ENCODE results near the gene SRBD1. TPM values are rescaled to one million over a fixed set of nuclear protein-coding genes. Genes with fewer than 3 reads are reported as not detected.

The SRBD1 gene
- total RNA-seq, 1 donor from 2014 or later: 18.0 TPM

DNA sequence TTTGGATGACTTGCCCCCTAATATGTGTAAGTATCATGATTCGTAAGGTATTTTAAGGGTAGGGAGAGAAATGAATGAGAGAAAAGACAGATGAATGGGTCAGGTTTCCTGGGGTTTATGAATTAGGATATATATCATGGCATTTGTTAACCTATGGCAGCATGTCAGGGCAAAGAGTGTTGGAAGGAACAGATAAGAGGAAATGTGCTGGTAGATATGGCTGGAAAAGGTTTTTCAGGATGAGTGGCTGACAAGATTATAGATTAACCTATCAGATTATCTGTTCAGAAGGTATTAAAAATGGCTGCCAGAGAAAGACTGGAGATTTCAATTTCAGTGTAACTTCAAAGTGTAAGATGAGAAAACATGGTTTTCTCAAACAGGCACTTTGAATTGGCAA is 67.8 kb downstream of the SRBD1 start:
- DNase-seq: no peak

DNA sequence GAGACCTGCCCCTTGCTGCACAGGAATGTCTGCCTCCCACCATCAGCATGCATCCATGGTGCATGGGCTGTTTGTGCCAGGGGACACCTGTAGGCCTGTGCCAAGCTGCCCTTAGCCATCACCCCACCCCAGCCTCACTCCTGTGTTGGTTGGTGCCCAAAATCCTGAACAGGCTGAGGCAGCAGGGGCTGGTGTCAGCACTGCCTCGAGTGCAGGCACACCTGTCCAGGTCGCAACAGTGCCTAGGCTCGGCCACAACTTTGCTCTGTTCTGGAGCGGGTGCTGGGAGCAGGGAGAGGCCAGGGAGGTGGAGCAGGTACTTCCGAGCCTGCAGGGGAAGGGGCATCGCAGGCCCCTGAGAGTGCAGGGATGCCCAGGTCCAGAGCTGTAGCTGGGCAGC is 69.1 kb downstream of the SRBD1 start:
- DNase-seq: no peak

DNA sequence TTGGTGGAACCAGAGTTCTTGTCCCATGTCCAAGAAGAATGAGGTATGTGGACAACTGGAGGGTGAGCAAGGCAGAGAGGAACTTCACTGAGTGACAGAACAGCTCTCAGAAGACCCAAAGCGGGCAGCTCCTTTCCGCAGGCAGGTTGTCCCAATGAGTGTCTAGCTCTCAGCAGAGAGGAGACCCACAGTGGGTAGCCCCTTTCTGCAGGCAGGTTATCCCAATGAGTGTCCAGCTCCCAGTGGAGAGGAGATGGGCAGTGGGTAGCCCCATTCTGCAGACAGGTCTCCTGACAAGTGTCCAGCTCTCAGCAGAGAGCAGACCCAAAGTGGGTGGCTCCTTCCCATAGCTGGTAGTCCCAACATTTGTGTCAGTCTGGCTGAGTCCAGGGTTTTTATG is 69.6 kb downstream of the SRBD1 start:
- no peak for DNase-seq

DNA sequence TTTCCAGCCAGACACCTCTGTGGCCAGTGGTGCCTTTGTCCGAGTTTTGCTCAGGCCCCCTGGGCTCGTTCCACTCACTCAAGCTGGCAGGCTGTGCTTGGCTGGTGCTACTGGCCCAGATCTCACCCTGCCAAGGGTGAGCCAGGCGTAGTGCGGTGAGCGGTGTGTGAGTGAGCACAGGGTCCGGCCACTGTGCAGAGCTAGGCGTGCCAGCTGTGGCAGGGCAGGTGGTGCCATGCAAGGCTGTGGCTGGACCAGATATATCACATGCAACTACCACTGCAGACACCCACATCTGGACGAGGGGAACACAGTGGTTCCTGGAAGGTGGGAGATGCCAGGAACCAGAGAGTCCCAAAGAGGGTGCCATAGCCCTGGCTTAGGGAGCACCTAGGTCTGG is 70.1 kb downstream of the SRBD1 start:
- DNase-seq: no peak

DNA sequence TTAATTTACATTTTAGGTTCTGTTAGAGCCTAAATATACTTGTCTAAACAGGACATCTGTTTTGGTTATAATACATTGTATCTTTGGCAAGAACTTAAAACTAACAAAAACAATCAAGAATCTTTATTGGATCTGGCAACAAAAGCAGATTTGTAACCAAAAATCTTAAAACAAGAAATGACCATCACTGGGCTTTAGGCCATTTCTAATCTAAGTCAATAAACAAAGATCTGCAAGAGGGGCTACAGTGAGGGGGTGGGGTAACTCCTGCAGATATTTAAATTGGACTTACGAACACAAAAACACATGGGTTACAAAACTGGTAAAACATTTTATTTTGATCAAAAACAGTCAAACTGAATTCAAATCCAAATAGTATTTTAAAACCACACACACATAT is 77.3 kb downstream of the SRBD1 start:
- DNase-seq: no peak

DNA sequence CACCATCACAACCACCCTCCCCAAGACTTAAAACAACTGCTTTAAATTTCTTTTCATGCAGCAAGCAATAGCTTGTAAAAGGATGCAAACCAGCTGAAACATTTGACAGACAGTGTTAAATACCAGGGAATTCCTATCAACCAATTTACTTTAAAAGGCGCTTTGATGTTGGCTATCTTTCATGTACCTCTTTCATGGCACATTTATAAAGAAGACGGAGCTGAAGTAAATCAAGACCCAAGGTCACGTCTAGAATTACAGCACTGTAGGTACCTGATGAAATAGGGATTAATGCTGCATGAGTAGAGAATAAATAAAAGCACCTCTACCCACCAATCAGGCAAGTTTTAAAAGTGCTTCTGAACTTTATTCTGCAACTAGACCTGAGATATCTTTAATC is 78.9 kb downstream of the SRBD1 start:
- DNase-seq: no peak

DNA sequence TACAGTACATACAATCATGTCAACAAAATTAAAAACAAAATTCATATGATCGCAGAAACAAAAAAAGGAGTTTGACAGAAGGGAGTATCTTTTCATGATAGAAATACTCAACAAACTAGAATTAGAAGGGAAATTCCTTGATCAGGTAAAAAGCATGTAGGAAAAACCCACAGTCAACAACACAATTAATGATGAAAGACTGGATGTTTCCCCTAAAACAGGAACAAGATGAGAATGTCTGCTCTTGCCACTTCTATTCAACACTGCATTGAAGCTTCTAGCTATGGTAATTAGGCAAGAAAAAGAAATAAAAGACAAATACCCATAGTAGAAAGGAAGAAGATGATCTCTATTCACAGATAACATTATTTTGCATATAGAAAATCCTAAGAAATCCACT is 87.1 kb downstream of the SRBD1 start:
- no peak for DNase-seq

DNA sequence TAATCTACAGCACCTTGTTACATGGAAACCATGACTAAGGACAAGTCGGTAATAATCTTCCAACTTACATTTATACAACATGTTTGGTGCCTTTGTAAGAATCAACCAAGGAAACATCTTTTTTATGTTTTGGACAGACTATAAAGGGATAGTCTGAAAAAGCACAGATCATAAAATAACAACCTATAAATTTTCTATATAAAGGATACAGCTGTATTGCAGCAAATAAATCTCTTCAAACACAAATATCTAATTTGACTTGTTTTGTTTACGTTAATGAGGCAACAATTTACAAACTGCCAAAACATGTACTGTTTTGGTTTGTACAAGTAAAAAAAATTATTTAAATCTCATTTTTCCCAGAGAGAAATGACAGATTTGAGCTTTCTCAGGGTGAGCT is 92.5 kb downstream of the SRBD1 start:
- no peak for DNase-seq

DNA sequence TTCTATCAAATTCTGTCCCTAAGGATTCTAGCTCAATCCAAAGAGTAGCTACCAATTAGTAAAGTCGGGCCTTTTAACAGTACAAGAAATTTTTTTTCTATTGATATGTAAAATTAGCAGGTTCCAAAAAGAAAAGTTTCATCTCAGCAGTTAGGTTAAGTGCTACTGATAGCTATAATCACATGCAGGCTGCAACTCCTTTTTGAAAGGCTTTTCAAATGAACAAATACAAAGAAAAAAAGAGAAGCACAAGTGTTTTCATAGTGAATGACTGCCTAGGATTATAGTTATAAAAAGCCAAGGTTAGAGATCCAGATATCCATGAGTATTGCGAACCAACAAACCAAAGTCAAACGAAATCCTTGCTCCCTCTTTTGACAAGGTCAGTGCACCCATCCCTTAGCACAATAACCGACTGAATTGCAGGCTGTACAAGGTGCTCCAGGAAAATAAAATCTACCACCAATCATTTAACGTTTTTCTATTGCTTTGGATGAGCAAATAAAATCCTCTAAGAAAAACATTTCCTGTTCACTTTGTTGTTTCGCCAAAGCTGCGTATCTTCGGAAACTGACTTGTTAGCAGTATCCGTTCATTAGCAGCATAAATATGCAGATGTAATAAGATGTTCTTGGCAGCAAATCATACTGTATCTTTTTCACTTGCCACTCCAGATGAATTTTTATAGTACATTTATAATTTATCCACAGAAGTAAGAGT is 100.2 kb downstream of the SRBD1 start:
- peak; percentile 50 for DNase-seq

DNA sequence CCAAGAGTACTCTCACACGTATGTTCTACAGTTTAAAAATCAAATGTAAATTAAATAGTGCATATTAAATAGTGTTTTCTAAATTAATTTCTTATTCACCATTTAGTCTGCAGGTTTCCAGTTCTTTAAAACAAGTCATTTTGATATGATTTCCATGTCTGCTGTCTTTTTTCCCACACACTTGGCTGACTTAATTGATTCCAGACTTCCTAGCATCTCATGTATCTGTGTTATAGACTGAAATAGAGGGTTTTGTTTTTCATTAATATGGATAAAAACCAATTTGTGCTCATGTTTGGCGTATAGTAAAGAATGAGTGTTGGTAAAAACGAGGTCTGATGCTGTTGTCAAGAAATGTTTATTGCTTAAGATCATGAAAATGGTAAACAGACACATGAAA is 104.3 kb downstream of the SRBD1 start:
- no peak for DNase-seq

DNA sequence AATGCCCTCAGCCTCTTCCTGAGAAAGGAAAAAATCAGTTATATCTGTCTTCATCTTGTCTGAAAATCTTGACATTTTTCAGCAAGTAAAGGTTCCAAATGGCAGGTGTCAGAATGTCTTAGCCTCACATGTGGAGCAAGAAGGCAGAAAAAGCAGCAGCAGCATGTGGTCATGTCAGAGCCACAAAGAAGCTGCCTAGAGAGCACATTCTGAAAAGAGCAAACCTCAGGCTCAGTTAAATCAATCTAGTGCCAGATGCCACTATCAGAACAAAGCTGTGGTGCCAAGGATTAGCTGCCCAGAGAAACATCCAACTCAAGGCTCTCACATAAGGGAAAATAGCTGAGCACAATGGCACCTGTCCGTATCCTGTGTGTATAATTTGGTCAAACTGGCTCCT is 105.9 kb downstream of the SRBD1 start:
- DNase-seq: no peak

DNA sequence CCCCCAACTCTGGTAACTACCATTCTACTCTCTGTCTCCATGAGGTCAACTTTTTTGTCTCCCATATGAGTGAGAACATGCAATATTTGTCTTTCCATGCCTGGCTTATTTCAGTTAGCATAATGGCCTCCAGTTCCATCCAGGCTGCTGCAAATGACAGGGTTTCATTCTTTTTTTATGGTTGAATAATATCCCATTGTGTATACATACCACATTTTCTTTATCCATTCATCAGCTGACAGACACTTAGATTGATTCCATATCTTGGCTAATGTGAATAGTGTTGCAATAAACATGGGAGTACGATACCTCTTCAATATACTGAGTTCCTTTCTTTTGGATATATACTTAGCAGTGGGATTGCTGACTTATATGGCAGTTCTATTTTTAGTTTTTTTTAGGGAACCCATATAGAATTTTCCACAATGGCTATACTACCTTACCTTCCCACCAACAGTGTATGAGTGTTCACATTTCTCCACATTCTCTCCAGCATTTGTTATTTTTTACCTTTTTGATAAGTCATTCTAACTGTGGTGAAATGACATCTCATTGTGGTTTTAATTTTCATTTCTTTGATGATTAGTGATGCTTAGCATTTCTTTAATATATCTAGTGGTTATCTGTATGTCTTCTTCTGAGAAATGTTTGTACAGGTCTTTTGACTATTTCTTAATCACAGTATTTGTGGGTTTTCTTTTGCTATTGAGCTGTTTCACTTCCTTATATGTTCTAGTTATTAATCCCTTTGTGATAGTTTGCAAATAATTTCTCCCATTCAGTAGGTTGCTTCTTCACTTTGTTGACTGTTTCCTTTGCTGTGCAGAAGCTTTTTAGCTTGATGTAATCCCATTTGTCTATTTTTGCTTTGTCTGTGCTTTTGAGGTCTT is 112.2 kb downstream of the SRBD1 start:
- no peak for DNase-seq

DNA sequence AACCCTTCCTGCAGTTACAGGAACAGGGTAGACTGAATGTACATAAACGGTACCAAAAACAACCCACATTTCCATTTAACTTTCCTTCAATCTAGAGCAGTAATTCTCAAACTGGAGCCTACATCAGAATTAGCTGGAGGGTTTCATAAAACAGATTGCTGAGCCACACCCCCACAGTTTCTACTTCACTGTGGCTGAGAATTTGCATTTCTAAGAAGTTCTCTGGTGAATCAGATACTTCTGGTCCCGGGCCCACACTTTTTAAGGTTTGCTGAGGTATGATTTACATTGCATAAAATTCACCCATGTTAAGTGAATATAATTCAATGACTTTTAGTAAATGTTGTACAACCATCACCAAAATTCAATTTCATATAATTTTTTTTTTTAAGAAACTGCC is 113.7 kb downstream of the SRBD1 start:
- DNase-seq: no peak

DNA sequence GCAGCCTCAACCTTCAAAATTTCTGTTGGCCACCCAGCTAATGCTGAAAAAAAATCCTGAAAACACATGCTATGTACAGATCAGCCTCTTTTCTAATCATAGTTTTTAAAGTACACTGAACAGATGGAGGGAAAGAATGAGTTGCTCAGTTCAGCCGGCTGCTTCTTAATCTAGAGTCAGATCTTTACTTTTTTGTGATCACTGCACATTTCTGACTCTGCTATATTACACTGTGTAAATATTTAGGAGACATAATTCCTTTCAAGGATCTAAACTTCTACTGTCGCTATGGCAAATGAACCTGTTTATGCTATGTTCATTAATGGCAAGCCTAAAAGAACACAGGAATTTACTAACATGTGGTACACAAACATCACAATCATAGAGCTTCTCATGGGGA is 114.2 kb downstream of the SRBD1 start:
- DNase-seq: no peak

DNA sequence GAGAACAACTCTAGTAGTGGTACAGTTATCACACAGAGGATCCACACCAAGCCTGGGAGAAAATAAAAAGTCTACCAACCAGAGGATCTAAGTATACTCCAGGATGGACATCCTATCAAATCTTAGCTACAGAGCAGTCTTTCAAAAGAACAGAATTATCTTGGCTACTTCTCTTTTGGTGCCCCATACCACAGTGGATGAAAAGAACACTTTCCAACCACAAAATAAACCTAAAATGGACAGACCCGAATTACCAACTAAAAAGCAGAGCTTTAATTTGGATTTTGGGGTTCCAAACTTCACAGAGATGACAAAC is 116.1 kb downstream of the SRBD1 start:
- DNase-seq: no peak

DNA sequence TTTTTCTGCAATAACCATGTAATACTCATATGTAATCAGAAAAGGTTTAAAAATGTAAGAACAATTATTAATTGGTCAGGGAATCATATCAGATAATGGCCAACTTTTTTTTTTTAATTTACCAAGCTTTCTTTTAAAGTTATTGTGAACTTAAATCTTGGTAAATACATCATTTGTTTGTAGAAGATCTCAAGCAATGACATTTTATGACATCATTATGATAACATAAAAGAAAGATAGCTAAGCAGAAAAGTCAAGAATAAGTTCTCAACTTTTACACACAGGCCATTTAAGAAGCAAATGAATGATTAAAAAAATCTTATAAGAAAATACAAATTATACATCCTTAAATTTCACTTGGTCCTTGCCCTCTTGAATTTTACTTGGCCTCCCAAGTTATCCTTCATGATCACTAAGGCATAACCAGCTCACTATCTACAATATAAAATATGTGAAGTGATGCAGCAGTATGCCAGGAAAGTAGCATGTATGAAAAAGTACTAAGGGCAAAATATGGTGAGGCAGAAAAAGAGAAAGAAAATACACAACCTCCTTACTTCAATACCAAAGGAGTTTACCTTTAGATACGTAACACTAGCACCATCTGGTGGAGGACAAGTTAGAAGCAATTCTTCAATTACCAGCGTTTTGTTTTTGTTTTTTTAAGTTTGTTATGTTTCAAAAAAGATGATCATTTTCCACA is 116.6 kb downstream of the SRBD1 start:
- peak; percentile 84 for DNase-seq

DNA sequence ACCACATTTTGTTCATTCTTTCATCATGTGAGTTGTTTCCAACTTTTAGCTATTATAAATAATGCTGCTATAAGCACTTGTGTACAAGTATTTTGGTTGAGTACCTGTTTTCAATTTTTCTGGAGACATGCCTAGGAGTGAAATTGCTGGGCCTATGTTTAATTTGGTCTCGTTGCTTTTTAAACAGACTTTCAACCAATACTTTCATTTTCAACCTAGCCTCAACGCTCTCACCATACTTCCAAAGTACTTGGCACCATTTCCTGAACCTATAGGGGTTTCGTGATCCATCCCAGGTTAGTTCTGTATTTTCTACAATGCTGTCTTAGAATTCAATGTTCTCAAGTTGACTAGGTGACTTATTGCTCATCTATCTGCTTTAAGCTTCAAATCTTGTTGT is 126.1 kb downstream of the SRBD1 start:
- DNase-seq: no peak

DNA sequence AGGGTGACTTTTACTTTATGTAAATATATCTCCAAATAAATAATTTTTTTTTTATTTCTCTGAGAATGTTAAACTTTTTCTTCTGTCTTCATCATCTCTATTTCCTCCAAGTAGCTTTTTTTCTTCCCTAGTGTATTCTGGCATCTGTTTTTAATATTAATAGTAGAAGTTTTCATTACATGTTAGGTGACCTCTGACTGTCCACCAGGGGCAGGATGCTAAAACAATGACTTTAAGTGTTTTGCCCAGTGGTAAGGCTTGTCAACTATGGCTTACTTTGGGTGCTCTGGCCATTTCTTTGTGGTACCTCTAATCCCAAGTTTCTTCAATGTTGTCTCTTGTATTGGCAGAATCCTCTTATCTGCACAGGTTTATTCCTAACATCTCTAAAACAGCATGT is 127.1 kb downstream of the SRBD1 start:
- DNase-seq: peak; percentile 25

DNA sequence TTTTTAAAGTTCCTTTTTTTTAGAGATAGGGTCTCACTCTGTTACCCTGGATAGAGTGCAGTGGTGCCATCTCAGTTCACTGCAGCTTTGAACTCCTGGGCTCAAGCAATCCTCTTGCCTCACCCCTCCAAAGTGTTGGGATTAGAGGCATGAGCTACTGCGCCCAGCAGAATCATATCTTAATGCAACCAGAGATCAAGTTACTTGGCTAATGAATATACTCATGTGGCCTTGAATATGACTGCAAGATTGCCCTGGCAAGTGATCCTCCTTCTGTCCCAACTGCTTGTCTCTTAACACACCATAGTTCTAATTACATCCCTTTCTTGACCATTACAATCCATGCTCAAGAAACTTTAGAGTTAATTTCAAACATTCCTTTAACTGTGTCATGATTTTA is 133.5 kb downstream of the SRBD1 start:
- DNase-seq: no peak

DNA sequence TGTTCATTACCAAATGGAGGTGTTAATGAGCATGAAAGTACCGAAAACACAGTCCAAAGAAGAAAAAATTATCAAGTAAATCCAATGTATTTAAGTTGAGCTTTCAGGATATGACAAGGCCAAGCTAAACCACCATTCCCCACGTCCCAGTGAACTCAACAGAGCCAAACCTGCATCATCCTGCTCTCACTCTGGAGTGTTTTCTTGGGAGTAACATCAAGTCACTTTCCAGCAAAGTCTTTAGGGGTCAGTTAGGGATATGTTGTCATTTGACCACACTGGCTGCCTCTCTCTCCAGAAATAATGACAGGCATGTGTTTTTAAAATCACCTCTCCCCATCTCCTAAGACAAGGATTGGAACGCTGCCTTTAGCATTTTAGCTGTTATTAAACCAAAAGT is 140.5 kb downstream of the SRBD1 start:
- DNase-seq: no peak

DNA sequence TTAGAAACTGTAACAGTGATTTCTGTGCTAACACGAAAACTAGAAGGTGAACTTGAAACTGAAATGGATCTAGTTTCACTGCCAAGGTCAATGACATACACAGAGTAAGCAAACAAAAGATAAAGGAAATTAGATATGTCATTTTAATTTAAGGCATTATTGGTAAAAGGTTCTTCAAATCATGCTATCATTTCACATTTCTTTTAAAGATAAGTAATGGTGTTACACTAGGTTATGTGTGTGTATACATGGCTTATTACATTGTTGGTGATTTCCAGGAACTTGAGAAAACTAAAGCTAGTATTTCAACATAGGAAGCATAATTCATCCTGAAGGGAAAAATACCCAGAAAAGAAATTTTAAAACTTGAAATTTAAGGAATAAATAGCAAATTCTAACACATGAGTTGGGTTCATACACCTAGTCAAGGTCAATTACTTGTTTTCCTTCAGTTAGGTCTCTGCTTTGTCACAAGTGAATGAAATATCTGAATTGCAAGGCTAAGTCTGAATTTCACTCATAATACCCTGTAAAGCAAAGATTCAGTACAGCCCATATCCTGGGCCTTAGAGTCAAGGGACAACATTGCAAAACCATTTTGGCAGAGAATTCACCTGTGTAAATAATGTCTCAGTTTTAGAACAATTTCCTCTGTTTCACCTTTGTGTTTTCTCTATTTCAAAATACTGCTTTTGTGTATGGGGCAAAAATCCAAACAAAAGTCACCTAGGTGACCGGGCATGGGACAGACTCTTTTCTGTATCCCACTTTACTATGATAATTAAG is 141.6 kb downstream of the SRBD1 start:
- no peak for DNase-seq

DNA sequence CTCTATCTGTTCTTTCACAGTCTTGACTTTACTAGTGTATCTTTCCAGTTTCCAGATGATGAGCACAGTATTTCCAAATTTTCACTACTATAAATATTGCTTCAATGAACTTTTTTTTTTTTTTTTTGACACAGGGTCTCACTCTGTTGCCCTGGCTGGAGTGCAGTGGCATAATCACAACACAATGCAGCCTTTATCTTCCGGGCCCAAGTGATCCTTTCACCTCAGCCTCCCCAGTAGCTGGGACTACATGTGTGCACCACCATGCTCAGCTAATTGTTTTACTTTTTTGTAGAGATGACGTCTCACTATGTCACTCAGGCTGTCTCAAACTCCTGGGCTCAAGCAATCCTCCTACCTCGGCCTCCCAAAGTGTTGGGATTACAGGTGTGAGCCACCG is 142.8 kb downstream of the SRBD1 start:
- DNase-seq: no peak

DNA sequence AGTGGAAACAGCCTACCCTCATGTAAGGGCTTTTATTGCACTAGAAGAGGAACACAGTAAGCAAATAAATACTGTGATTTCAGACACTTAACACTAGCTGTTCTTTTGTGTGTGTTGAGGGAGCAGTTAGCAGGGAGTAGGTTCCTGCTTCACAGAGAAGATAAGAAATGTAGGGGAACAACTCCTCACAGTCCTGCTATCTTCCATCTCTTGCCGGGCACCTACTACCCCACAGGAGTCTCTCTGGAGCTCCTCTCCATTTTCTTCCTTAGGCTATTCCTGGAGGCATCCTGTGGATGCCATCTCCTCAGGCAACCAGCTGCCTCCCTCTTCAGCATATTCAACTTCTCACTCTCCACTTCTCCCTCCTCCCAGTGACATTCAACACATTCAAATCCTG is 145.0 kb downstream of the SRBD1 start:
- DNase-seq: no peak

All from dermis blood vessel endothelial cell (primary cell).